GM20000 (cell line): ENCODE measurements around the gene EVI5L.

ENCODE experiments used
- DNase-seq: peaks from one replicate; pipeline ENCODE4 v3.0.0; 2012; ENCODE audit warnings: low spot score
- CTCF ChIP-seq: IDR thresholded peaks from 2 replicates; pipeline ENCODE4 v1.5.1; 2012; ENCODE audit warnings: mild to moderate bottlenecking, control low read depth; ENCODE audit errors: extremely low read depth, missing control alignments

Gene EVI5L

DNA sequence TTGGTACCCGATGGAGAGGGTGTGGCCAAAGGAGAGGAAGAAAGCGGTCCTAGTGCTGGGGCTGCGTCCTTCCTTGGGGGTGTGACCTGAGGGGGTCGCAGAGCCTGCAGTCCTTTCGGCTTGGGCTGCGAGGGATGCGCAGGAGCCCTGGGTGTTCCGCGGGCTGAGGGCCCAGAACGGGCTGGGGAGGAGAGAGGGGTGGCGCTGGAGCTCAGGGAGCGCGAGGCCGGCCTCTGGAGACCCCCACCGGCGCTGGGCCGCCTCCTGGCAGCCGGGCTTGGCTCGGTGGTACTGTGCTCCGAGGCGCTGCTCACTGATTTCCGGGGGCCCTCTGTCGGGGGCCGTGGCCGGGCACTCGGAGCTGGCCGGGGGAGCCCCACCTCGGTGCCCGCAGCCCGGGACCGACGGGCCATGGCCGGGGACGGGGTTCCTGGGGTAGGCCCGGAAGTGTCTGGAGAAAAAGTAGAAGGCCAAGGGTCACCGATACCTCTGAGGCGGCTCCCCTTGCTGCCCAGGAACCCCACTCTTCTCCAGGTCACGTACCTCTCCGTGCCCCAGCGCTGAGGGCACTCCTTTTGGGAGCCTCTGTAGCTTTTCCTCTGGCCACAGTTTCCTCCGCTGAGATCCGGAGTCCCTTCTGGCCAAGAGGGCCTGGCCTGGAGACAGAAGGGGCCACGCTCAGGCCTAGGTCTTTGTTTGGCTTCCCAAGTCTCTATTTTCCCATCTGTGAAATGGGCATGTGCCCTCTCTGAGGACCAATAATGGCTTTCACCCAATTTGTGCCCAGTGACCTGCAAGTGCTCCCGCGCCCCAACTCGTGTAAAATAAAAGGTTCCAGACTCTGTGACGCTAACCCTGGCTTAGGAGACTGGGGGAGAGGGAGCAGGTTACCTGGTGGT is 42.5 kb downstream of the EVI5L start:
- no peak for DNase-seq
- TF ChIP-seq CTCF, result no peak

- DNase-seq, result no peak
- no peak for TF ChIP-seq CTCF
Measured at GRCh38 chr19:7873304-7874075, 43.5 kb downstream of the EVI5L start.

DNA sequence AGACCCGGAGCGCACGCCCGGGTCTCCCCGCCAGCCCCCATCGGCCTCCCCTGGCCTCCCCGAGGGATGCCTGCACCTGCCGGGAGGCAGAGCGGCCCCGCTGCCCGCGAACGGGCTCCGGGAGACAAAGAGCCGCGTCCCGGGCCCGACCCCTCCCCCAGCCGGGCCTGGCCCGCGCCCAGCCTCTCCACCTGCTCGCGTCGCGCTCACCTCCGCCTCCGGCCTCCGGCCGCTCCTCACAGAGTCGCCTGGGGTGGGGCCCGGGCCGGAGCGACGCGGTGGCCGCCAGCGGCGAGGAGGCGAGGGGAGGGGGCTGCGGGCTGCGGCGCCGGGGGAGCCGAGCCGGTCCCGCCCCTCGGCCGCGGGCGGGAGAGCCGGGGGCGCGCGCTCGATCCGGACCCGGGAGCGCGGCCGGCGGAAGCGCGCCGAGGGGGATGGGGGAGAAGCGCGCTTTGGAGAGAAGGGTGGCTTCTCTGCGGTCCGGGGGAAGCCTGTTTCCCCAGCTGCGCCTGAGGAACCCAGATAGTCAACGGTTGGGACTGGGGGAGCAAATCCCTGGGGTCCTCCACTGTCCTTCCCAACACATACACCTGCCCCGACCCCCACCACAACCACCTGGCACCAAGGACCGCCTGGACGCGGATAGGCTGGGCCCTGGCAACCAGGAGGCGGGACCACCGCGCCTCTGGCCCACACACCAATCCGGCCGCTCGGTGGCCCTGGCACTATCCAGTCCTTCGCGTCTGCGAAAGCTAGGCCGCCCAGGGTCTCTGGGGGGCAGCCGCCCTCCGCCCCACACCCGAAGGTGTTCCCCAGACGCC is 44.3 kb downstream of the EVI5L start, which contains the start of gene PRR36:
TSS of gene PRR36 (minus strand) at position 315 of the 821 bp plus-strand sequence. CDS start 701 bp downstream, outside the sequence.
- DNase-seq, result no peak
- no peak for TF ChIP-seq CTCF

DNA sequence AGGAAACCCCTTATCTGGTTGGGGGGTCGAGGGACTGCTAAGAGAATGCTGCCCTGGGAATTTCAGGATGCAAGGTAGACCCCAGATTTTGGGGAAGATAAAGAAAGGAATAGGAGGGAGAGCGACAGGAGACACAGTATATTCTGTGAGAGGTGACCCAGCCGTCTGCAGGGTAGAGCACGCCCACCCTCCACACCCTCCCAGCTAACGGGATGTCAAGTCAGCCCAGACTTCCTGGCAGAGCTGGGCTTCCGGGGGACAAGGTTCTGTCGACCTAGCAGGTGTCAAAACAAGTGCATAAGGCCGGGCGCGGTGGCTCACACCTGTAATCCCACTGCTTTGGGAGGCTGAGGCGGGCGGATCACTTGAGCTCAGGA is 44.9 kb downstream of the EVI5L start:
- TF ChIP-seq CTCF, result no peak
- DNase-seq, result no peak

- no peak for DNase-seq
- no peak for TF ChIP-seq CTCF
Measured at GRCh38 chr19:7877249-7877836, 47.3 kb downstream of the EVI5L start.

- DNase-seq, result no peak
- TF ChIP-seq CTCF, result no peak
Measured at GRCh38 chr19:7879111-7879807, 49.2 kb downstream of the EVI5L start.
